Stomach (tissue), 4 donors: ENCODE measurements around the gene CXCR3.

Experiments
- EP300 ChIP-seq: sonication (generic); formaldehyde crosslinking; IDR thresholded peaks from one replicate; pipeline ENCODE4 v1.6.1; 2017; ENCODE audit warnings: antibody characterized with exemption
- POLR2A ChIP-seq, 4 donors: fragments of 450-650 bp; IDR thresholded peaks; one replicate each; pipeline ENCODE4 v1.6.1; 2016; ENCODE audit warnings: antibody characterized with exemption in 4 of 4, control low read depth in 2 of 4, mild to moderate bottlenecking in 1 of 4, moderate library complexity in 1 of 4
- POLR2AphosphoS5 ChIP-seq, 3 donors: sonication (generic); formaldehyde crosslinking; IDR thresholded peaks; one replicate each; pipeline ENCODE4 v1.6.1; 2016; ENCODE audit warnings: antibody characterized with exemption in 3 of 3
- TF ChIP-seq, protein P1 (sequence below), 7 experiments: fragments of 450-650 bp in 4 of 7; fragments of 200-600 bp in 3 of 7; sonication (generic) in 3 of 7; IDR thresholded peaks; one replicate each; pipeline ENCODE4 v1.5.1; 2016 to 2019; ENCODE audit warnings: antibody characterized with exemption in 7 of 7, control low read depth in 2 of 7, mild to moderate bottlenecking in 1 of 7

DNA sequence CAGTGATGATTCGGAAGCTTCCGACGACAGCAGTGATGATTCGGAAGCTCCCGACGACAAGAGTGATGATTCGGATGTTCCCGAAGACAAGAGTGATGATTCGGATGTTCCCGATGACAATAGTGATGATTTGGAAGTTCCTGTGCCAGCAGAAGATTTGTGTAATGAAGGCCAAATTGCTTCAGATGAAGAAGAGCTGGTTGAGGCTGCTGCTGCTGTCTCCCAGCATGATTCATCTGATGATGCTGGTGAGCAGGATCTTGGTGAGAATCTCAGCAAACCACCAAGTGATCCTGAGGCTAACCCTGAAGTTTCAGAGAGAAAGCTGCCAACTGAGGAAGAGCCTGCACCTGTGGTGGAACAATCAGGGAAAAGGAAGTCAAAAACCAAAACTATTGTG is 14.2 kb downstream of the CXCR3 start:
- TF ChIP-seq, protein P1, sequence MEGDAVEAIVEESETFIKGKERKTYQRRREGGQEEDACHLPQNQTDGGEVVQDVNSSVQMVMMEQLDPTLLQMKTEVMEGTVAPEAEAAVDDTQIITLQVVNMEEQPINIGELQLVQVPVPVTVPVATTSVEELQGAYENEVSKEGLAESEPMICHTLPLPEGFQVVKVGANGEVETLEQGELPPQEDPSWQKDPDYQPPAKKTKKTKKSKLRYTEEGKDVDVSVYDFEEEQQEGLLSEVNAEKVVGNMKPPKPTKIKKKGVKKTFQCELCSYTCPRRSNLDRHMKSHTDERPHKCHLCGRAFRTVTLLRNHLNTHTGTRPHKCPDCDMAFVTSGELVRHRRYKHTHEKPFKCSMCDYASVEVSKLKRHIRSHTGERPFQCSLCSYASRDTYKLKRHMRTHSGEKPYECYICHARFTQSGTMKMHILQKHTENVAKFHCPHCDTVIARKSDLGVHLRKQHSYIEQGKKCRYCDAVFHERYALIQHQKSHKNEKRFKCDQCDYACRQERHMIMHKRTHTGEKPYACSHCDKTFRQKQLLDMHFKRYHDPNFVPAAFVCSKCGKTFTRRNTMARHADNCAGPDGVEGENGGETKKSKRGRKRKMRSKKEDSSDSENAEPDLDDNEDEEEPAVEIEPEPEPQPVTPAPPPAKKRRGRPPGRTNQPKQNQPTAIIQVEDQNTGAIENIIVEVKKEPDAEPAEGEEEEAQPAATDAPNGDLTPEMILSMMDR (IDR thresholded peaks at IDR 0.05) = no peak
- TF ChIP-seq POLR2A (IDR thresholded peaks at IDR 0.05) (no peak), POLR2AphosphoS5 (IDR thresholded peaks at IDR 0.05) (no peak), EP300 (no peak)
